Measurements from ENCODE around the gene GPR143. TPM values are rescaled to one million over a fixed set of nuclear protein-coding genes. Genes with fewer than 3 reads are reported as not detected.

Gene GPR143
- polyA plus RNA-seq, 1 donor (not counting 4 experiments of a cell fraction or from before 2014, with no cell fraction given) = 0.33 TPM

- Histone ChIP-seq H3K36me3 (ENCODE audit: control insufficient read depth in 2 of 2, extremely low read depth in 1 of 2, insufficient read depth in 2 of 2, low read length in 2 of 2) (no peaks in the 10 kb centered on the region), H3K9me1 (ENCODE audit: control insufficient read depth, extremely low read depth, insufficient read depth, low read length) (no peaks in the 10 kb centered on the region), H3K4me3 (ENCODE audit: control insufficient read depth in 2 of 3, extremely low read depth in 1 of 3, insufficient read depth in 2 of 3, low read depth in 1 of 3, low read length in 3 of 3) (no peak overlapping the region), H3K4me1 (ENCODE audit: control insufficient read depth, extremely low read depth, insufficient read depth, low read length) (no peaks in the 10 kb centered on the region), H3K9ac (ENCODE audit: control insufficient read depth, extremely low read depth, insufficient read depth, low read length) (no peak overlapping the region), H3K27ac (ENCODE audit: control insufficient read depth, insufficient read depth, low read length) (no peak overlapping the region), H2AFZ (ENCODE audit: control insufficient read depth, low read length) (no peak overlapping the region), H3K9me3 (ENCODE audit: control insufficient read depth, low read depth, low read length) (peaks cover 3% of the 10 kb centered on the region), H3K79me2 (ENCODE audit: control insufficient read depth, insufficient read depth, low read length) (no peaks in the 10 kb centered on the region), H3K27me3 (ENCODE audit: control insufficient read depth, extremely low read depth, insufficient read depth, low read length) (no peaks in the 10 kb centered on the region), H4K20me1 (ENCODE audit: control insufficient read depth, extremely low read depth, insufficient read depth, low read length) (no peaks in the 10 kb centered on the region), H3K4me2 (ENCODE audit: control insufficient read depth, extremely low read depth, insufficient read depth, low read depth, low read length) (no peak overlapping the region)
- TF ChIP-seq, protein P1, sequence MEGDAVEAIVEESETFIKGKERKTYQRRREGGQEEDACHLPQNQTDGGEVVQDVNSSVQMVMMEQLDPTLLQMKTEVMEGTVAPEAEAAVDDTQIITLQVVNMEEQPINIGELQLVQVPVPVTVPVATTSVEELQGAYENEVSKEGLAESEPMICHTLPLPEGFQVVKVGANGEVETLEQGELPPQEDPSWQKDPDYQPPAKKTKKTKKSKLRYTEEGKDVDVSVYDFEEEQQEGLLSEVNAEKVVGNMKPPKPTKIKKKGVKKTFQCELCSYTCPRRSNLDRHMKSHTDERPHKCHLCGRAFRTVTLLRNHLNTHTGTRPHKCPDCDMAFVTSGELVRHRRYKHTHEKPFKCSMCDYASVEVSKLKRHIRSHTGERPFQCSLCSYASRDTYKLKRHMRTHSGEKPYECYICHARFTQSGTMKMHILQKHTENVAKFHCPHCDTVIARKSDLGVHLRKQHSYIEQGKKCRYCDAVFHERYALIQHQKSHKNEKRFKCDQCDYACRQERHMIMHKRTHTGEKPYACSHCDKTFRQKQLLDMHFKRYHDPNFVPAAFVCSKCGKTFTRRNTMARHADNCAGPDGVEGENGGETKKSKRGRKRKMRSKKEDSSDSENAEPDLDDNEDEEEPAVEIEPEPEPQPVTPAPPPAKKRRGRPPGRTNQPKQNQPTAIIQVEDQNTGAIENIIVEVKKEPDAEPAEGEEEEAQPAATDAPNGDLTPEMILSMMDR (optimal IDR thresholded peaks at IDR 0.05 in 1 of 3, IDR thresholded peaks at IDR 0.05 in 1 of 3, conservative IDR thresholded peaks at IDR 0.05 in 1 of 3; ENCODE audit: extremely low read depth in 1 of 3, insufficient read depth in 2 of 3, low read length in 3 of 3) = no peak
- TF ChIP-seq EZH2 (IDR thresholded peaks at IDR 0.05; ENCODE audit: low read length) = no peak
- FAIRE-seq = no peak
- no peak for DNase-seq (ENCODE audit: low read depth, low spot score)
- dilution Hi-C loops (cut with MboI; ENCODE audit: extremely low pct_ligation_motif_present, low sequenced_read_pairs) = no loop called here
Observed at GRCh38 chrX:9758021-9758638, 7.5 kb downstream of the GPR143 start.

DNA sequence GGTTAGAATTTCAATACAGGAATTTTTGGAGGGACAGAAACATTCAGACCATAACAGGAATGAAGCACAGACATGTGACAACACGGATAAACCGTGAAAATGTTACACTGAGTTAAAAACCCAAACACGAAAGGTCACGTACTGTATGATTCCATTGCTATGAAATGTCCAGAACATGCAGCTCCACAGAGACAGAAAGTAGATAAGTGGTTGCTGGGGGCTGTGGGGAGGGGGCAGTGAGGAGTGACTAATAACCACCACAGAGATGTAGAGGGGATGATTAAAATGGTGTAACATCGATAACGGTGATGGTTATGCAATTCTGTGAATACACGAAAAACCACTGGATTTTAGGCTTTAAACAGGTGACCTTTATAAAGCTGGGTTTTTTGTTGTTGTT, 8.3 kb downstream of the GPR143 start:
- Histone ChIP-seq H3K9me1 (ENCODE audit: control insufficient read depth, extremely low read depth, insufficient read depth, low read length) (no peaks in the 10 kb centered on the region), H3K9ac (ENCODE audit: control insufficient read depth, extremely low read depth, insufficient read depth, low read length) (no peak overlapping the region), H3K9me3 (ENCODE audit: control insufficient read depth, low read depth, low read length) (peaks cover 3% of the 10 kb centered on the region), H2AFZ (ENCODE audit: control insufficient read depth, low read length) (no peak overlapping the region), H3K4me3 (ENCODE audit: control insufficient read depth in 2 of 3, extremely low read depth in 1 of 3, insufficient read depth in 2 of 3, low read depth in 1 of 3, low read length in 3 of 3) (no peak overlapping the region), H3K36me3 (ENCODE audit: control insufficient read depth in 2 of 2, extremely low read depth in 1 of 2, insufficient read depth in 2 of 2, low read length in 2 of 2) (no peaks in the 10 kb centered on the region), H3K27ac (ENCODE audit: control insufficient read depth, insufficient read depth, low read length) (no peak overlapping the region), H3K79me2 (ENCODE audit: control insufficient read depth, insufficient read depth, low read length) (no peaks in the 10 kb centered on the region), H3K27me3 (ENCODE audit: control insufficient read depth, extremely low read depth, insufficient read depth, low read length) (no peaks in the 10 kb centered on the region), H3K4me1 (ENCODE audit: control insufficient read depth, extremely low read depth, insufficient read depth, low read length) (no peaks in the 10 kb centered on the region), H3K4me2 (ENCODE audit: control insufficient read depth, extremely low read depth, insufficient read depth, low read depth, low read length) (no peak overlapping the region), H4K20me1 (ENCODE audit: control insufficient read depth, extremely low read depth, insufficient read depth, low read length) (no peaks in the 10 kb centered on the region)
- TF ChIP-seq, protein P1 (optimal IDR thresholded peaks at IDR 0.05 in 1 of 3, IDR thresholded peaks at IDR 0.05 in 1 of 3, conservative IDR thresholded peaks at IDR 0.05 in 1 of 3; ENCODE audit: extremely low read depth in 1 of 3, insufficient read depth in 2 of 3, low read length in 3 of 3) = no peak
- TF ChIP-seq EZH2 (IDR thresholded peaks at IDR 0.05; ENCODE audit: low read length) = no peak
- no peak for FAIRE-seq
- no peak for DNase-seq (ENCODE audit: low read depth, low spot score)
- dilution Hi-C loops (cut with MboI; ENCODE audit: extremely low pct_ligation_motif_present, low sequenced_read_pairs) = no loop called here
